Testis (tissue), 2 donors: ENCODE data around the gene IL36RN.

ENCODE experiments used
- CTCF ChIP-seq, 3 experiments: fragments of 450-650 bp in 2 of 3; fragments of 200-600 bp in 1 of 3; sonication (generic) in 1 of 3; IDR thresholded peaks; one replicate each; pipeline ENCODE4 v1.5.1; 2016 to 2019; ENCODE audit warnings: antibody characterized with exemption in 3 of 3, mild to moderate bottlenecking in 2 of 3, moderate library complexity in 1 of 3
- POLR2A ChIP-seq: fragments of 450-650 bp; IDR thresholded peaks from one replicate; pipeline ENCODE4 v1.6.1; 2017; ENCODE audit warnings: antibody characterized with exemption, mild to moderate bottlenecking, moderate library complexity

- TF ChIP-seq CTCF (IDR thresholded peaks at IDR 0.05) (no peak), POLR2A (no peak)
These were observed 5.9 kb downstream of the IL36RN start for GRCh38 chr2:113064898-113065297.
